HepG2 (cell line): ENCODE results near the gene INSRR.

ENCODE experiments used
- CHD4 ChIP-seq: fragments of 200-600 bp; sonication (generic); IDR thresholded peaks from 2 replicates; pipeline ENCODE4 v1.7.0; 2017; ENCODE audit warnings: mild to moderate bottlenecking, low read length, borderline replicate concordance
- FOXK1 ChIP-seq: sonication (generic); formaldehyde crosslinking; IDR thresholded peaks from 2 replicates; pipeline ENCODE4 v1.4.0; 2020; ENCODE audit warnings: low read depth, missing genetic modification reagents, borderline replicate concordance
- KDM1A ChIP-seq: IDR thresholded peaks from 2 replicates; pipeline ENCODE4 v1.6.1; 2016; ENCODE audit warnings: missing compliant biosample characterization
- TMF1 ChIP-seq: sonication (generic); formaldehyde crosslinking; IDR thresholded peaks from 2 replicates; pipeline ENCODE4 v1.8.1; 2022; ENCODE audit warnings: low read depth, missing genetic modification reagents
- TOE1 ChIP-seq: sonication (generic); formaldehyde crosslinking; IDR thresholded peaks from 2 replicates; pipeline ENCODE4 v1.4.0; 2020; ENCODE audit warnings: mild to moderate bottlenecking, missing genetic modification reagents
- ZNF350 ChIP-seq: sonication (generic); formaldehyde crosslinking; IDR thresholded peaks from 2 replicates; pipeline ENCODE4 v1.4.0; 2020; ENCODE audit warnings: mild to moderate bottlenecking, low read depth, missing genetic modification reagents, borderline replicate concordance
- ZNF451 ChIP-seq: sonication (generic); formaldehyde crosslinking; IDR thresholded peaks from 2 replicates; pipeline ENCODE4 v1.5.0; 2020; ENCODE audit warnings: mild to moderate bottlenecking, missing genetic modification reagents
- ZNF768 ChIP-seq: sonication (generic); formaldehyde crosslinking; IDR thresholded peaks from 2 replicates; pipeline ENCODE4 v1.4.0; 2020; ENCODE audit warnings: missing genetic modification reagents
- TF ChIP-seq, protein P1 (sequence below): sonication (generic); formaldehyde crosslinking; IDR thresholded peaks from 2 replicates; pipeline ENCODE4 v1.5.0; 2020; ENCODE audit warnings: mild to moderate bottlenecking, missing genetic modification reagents, moderate library complexity
- TF ChIP-seq, protein P2 (sequence below): sonication (generic); formaldehyde crosslinking; IDR thresholded peaks from 2 replicates; pipeline ENCODE4 v1.4.0; 2020; ENCODE audit warnings: missing genetic modification reagents, mild to moderate bottlenecking, borderline replicate concordance

DNA sequence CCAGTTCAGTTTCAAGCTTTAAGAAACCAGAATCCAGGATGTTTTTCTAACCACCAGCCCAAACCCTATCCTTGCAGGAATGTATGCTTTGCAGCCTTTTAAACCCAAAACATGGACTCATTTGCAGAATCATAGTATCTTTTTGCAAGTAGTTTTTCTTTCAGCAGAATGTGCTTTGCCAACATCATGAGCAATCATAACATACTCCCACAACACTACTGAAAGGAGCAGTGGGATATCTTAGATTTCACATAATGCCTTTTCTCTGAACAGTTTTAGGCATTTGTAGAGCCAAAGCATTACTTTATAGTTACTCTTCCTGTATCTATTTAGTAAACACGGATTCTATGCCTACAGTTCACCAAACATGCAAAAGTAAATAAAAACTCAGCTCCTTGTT is 32.3 kb downstream of the INSRR start:
- TF ChIP-seq, protein P1, sequence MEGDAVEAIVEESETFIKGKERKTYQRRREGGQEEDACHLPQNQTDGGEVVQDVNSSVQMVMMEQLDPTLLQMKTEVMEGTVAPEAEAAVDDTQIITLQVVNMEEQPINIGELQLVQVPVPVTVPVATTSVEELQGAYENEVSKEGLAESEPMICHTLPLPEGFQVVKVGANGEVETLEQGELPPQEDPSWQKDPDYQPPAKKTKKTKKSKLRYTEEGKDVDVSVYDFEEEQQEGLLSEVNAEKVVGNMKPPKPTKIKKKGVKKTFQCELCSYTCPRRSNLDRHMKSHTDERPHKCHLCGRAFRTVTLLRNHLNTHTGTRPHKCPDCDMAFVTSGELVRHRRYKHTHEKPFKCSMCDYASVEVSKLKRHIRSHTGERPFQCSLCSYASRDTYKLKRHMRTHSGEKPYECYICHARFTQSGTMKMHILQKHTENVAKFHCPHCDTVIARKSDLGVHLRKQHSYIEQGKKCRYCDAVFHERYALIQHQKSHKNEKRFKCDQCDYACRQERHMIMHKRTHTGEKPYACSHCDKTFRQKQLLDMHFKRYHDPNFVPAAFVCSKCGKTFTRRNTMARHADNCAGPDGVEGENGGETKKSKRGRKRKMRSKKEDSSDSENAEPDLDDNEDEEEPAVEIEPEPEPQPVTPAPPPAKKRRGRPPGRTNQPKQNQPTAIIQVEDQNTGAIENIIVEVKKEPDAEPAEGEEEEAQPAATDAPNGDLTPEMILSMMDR (CRISPR knock-in tag), result no peak
- TF ChIP-seq, protein P2, sequence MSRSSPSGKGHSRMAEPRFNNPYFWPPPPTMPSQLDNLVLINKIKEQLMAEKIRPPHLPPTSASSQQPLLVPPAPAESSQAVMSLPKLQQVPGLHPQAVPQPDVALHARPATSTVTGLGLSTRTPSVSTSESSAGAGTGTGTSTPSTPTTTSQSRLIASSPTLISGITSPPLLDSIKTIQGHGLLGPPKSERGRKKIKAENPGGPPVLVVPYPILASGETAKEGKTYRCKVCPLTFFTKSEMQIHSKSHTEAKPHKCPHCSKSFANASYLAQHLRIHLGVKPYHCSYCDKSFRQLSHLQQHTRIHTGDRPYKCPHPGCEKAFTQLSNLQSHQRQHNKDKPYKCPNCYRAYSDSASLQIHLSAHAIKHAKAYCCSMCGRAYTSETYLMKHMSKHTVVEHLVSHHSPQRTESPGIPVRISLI, result no peak
- TF ChIP-seq CHD4 (no peak), TOE1 (CRISPR knock-in tag) (no peak), TMF1 (CRISPR knock-in tag) (no peak), ZNF451 (no peak), FOXK1 (CRISPR knock-in tag) (no peak), ZNF768 (CRISPR knock-in tag) (no peak), KDM1A (CRISPR knock-in tag) (no peak), ZNF350 (no peak)
